GM18517 (cell line): ENCODE results near the gene WNT4.

Experiments used
- ATAC-seq: cut with Tn5 transposase; IDR thresholded peaks from one replicate; pipeline ENCODE4 v1.9.1; 2021; ENCODE audit warnings: mild to moderate bottlenecking, moderate library complexity; ENCODE audit not compliant: unreplicated experiment

WNT4 gene

GRCh38 chr1:22164841-22165808, 22.2 kb upstream of the WNT4 start:
- no peak for ATAC-seq

- ATAC-seq: no peak
These were observed 20.7 kb upstream of the WNT4 start for GRCh38 chr1:22163564-22163963.

- no peak for ATAC-seq
These were observed 20.2 kb upstream of the WNT4 start for GRCh38 chr1:22163137-22163536.

- ATAC-seq: no peak
These were observed 17.0 kb upstream of the WNT4 start for GRCh38 chr1:22159891-22160290.

DNA sequence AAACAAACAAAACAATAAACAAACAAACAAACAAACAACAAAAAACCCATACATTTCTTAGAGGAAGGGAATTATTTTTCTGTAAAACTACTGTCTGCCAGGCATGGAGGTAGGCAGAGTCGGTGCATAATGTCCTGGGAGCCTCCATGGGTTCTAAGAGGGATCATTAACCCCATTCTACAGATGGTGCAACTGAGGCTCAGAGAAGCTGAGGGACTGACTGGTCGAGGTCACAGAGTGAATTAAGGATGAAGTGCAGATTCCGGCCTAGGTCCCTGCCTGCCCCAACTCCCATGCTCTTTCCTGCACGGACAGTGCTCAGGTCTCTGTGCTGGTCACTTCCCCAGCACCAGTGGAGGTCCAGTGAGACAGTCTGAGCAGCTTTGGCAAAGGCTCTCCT, 15.8 kb upstream of the WNT4 start:
- ATAC-seq: no peak

DNA sequence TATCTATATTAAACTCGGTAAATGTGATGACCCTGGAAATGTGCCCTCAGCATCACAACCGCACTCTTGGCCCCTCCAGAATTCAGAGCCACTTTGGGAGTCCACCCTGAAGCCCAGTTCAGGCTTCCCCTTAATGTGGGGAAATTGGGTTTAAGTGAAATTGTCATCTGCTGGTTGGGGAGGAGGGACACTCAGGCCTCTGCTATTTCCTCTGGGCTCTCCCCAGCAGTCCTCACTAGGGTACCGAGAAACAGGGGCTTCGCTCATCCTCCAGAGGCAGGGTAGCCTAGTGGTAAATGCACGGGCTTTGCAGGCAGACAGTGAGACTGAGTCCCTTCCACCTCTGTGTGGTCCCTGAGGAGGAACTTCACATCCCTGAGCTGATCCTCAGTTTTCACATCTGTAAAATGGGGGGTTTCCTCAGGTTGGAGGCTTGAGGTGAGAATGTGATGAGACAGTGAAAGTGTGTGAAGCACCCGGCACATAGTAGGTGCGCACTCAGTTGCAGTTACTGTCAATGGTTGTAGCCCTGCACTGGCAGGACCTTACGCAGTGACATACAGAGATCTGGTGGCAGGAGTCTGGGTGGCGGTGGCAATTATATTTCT, 14.6 kb upstream of the WNT4 start:
- ATAC-seq: no peak

GRCh38 chr1:22155517-22155916, 12.6 kb upstream of the WNT4 start:
- no peak for ATAC-seq

DNA sequence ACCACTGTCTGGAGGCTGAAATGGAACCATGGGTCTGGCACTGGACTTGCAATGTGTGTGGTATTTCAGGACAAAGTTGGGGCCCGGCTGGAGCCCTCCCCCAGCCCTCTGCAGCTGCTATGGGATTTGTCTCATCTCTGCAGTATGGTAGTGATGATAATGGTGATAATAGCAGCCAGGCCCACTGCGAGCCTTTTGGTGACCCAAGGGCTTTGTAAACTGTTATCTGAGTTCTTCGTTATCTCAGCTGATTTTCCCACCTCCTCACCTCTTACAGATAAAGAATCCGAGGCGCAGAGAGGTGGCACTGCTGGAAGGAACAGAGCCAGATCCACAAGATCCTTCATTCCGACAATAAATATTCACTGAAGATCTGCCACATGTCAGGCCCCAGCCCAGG, 11.7 kb upstream of the WNT4 start:
- ATAC-seq: no peak

- no peak for ATAC-seq
These were observed 11.0 kb upstream of the WNT4 start for GRCh38 chr1:22153660-22154437.

DNA sequence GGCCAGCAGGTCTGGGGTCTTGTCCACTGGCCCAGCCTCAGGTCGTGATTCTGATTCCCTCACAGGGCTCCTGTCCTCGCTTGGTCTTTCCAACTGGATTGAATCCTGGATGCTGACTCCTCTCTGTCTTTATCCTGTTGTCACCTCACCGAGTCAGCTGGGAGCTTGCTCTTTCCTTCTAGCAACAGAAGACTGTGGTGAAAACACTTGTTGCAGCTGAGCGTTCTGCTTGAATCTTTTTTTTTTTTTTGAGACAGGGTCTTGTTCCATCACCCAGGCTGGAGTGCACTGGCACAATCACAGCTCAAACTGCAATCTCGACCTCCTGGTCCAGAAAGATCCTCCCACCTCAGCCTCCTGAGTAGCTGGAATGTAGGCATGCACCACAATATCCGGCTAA, 8.0 kb upstream of the WNT4 start:
- ATAC-seq: no peak

DNA sequence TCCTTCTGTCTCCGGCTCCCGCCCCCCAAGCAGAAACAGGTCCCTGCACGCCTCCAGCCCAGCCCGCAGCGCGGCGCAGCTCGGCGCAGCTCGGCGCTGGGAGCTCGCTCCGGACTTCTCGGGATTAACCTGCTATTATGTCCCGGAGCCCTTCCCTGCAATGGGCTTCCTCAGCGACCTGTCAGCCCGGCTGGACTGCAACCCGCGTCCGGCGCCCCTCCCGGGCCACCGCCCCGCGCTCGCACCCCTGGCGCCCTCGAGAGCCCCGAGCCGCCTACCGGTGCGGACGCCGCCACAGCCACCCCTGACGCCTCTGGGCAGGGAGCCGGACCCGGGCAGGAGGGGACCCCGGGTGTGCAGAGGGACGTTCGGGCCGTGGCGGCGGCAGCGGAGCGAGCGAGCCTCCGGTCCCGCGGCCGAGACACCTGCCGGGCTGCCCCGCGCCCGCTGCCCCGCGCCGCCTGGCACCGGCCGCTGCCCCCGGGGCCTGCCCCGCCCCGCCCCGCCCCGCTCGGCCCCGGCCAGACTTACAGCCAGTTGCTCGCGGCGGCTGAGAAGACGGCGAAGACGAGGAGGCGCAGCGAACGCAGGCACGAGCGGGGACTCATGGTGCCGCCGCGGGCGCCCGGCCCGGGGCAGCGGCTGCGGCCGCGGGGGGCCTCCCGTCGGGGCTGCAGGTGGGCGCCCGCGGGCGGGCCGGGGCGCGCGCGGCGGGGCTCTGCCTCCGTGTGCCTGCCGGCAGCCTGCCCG, 407 bp downstream of the WNT4 start:
- no peak for ATAC-seq

- no peak for ATAC-seq
These were observed 1.2 kb downstream of the WNT4 start for GRCh38 chr1:22141554-22142314.

DNA sequence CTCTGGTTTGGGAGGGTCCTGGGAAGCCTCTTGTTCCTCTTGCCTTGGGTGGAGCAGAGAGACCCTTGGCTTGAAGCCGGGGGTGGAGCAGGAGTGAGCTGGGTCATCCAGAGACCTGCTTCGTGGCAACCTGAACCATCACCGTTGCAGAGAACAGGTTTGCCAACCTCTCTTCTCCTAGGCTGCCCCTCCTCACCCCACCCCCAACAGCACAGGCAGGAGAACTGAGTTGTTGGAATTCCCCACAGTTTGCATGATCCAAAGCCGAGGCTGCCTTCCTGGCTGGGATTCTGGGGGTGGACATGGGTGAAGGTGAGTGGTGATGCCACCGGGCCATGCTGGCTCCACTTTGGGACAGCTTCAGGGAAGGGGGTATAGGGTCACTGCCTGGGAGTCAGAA, 2.2 kb downstream of the WNT4 start:
- no peak for ATAC-seq

GRCh38 chr1:22139817-22140216, 3.1 kb downstream of the WNT4 start:
- ATAC-seq: no peak

- no peak for ATAC-seq
These were observed 3.8 kb downstream of the WNT4 start for GRCh38 chr1:22139066-22139594.

- ATAC-seq: no peak
These were observed 5.7 kb downstream of the WNT4 start for GRCh38 chr1:22137004-22137720.

DNA sequence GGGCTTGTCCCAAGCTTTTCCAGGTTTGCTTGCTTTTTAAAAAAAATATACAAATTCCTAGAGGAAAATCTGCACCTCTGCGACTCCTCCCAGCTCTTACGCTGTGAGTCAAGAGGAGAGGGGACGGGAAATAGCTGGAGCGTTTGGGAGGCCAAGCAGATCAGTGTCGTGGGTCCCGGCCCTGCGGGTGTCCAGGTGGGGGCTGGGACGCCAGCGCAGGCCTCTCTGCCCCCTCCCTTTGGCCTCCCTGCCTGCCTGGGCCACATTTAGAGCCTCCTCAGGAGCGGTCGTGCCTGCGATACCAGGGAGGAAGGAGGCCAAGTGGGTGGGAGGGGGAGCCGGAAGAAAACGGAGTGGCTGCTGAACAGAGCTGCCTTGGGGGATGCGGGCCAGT, 9.0 kb downstream of the WNT4 start:
- ATAC-seq: no peak

DNA sequence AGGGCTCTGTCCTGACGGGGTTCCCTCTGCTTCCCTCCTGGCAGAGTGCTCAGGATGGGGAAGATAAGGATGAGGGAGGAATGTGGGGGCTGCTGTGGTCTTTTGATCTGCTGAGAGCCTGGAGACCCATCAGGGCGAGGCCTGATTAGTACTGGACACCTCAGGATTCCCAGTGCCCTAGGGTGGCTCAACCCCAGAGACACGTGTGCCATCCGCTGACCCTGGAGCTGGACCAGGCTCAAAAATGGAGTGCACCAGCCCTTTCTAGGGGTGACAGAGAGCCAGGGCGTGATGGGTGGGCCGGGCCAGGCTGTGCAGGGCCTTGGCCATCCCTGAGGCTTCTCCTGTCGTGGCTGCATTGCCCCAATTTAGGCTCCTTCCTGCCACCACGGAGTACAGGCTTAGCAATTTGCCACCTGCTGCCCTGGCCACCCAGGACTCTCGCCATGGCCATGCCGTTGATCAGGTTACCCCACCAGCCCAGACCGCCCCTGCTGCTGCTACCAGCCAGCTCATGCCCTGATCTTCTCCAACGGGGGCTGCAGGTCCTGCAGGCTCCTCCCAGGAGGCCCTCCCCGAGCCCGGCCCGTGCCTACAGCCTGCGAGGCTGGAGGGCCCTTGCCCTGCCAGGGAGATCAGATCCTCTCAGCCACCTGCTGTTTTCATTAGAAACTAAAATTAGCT, 9.5 kb downstream of the WNT4 start:
- no peak for ATAC-seq
